Activated T-cell treated with anti-CD3 and anti-CD28 coated beads, Interleukin-2, amount 50 U/mL, for 24 hours (primary cell): Measurements from ENCODE around the gene WBP2.
A peak's percentile ranks its signal among the peaks of the same experiment; 100 is the strongest.

Source experiments
- DNase-seq: peaks from one replicate; pipeline ENCODE4 v3.0.0-alpha.2; 2020
- H3K27ac Mint-ChIP-seq: 2 replicates; pipeline ENCODE4 v1.8.0; 2020; ENCODE audit warnings: mild to moderate bottlenecking, mixed read lengths
- H3K27me3 Mint-ChIP-seq: 2 replicates; pipeline ENCODE4 v1.8.0; 2020; ENCODE audit warnings: mixed read lengths
- H3K36me3 Mint-ChIP-seq: 2 replicates; pipeline ENCODE4 v1.8.0; 2020; ENCODE audit warnings: low read depth, mixed read lengths
- H3K4me1 Mint-ChIP-seq: 2 replicates; pipeline ENCODE4 v1.8.0; 2020; ENCODE audit warnings: low read depth, mixed read lengths
- H3K4me3 Mint-ChIP-seq: 2 replicates; pipeline ENCODE4 v1.8.0; 2020; ENCODE audit warnings: mild to moderate bottlenecking, moderate library complexity, mixed read lengths
- H3K9me3 Mint-ChIP-seq: 2 replicates; pipeline ENCODE4 v1.8.0; 2020; ENCODE audit warnings: mixed read lengths

Gene WBP2

DNA sequence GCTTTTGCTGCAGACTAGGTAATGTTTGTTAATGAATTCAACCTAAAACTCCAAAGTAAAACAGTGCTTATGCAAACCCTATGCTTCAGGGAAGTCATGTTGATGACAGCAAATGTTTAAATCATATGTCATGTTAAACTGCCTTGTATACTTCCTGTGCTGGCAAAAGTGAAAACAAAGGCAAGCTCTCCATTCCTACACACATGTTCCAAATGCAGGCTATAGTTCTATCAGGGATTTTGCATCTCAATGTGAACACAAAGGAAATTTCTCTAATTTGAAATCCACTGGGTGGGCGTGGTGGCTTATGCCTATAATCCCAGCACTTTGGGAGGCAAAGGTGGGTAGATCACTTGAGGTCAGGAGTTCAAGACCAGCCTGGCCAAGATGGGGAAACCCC is 51.3 kb downstream of the WBP2 start:
- Mint-ChIP-seq H3K4me3 (no peak overlapping the region), H3K9me3 (no peaks in the 10 kb centered on the region), H3K4me1 (peaks cover 17% of the 10 kb centered on the region), H3K27me3 (no peaks in the 10 kb centered on the region), H3K36me3 (peaks cover 23% of the 10 kb centered on the region), H3K27ac (peak overlapping the region; percentile 65)
- no peak for DNase-seq

DNA sequence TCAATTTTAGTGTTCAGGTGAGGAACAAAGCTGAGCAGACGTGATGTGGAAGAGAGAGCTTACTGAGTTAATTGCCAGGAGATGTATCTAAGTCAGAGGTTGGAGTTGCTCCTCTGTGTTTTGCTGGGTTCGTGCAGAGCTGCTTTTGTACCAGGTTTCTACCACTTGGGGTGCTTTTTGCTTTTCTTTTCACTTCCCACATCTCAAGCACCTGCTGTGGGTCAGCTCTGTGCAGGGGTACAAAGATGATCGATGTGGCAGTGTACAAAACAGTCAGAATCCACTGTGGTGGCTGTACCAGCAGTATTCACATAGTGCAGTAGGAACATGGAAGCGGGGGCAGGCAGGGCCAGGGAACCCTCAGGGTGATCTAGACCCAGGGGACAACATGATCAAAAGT is 55.7 kb downstream of the WBP2 start:
- H3K9me3 Mint-ChIP-seq: no peaks in the 10 kb centered on the region
- H3K27me3 Mint-ChIP-seq: no peaks in the 10 kb centered on the region
- H3K27ac Mint-ChIP-seq: no peak overlapping the region
- H3K4me3 Mint-ChIP-seq: no peak overlapping the region
- peaks cover 57% of the 10 kb centered on the region for H3K36me3 Mint-ChIP-seq
- H3K4me1 Mint-ChIP-seq: peaks cover 19% of the 10 kb centered on the region
- DNase-seq: no peak

DNA sequence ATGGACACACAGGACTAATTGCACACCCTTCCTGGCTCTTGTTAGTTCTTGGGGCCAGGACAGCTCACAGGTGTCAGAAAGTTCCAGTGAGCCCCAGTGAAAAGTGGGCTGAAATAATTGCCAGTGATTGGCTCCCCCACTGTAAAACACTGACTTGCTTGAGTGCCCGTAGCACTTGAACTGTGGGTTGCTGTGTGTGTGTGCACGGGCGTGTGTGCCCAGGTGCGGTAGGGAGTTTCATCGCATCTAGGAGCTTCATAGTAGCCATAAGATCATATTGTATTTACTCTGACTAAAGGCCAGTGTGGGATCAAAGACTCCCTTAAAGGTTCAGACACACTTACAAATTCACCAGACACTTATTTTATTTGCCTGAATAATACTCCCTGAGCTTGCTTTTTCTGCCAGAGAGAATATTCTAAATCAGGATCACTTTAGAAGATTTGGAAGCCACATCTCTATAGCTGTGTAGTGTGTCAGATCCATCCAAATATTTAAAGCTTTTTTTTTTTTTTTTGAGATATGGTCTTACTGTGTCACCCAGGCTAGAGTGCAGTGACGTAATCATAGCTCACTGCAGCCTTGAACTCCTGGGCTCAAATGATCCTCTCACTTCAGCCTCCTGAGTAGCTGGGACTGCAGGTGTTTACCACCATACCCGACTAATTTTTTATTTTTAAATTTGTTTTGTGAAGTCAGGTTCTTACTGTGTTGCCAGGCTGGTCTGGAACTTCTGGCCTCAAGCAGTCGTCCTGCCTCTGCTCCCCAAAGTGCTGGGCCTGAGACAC is 59.1 kb downstream of the WBP2 start:
- no peak overlapping the region for H3K4me3 Mint-ChIP-seq
- no peak overlapping the region for H3K27ac Mint-ChIP-seq

More for the DNA sequence above, 59.1 kb downstream of the WBP2 start:
- no peaks in the 10 kb centered on the region for H3K9me3 Mint-ChIP-seq
- peaks cover 30% of the 10 kb centered on the region for H3K4me1 Mint-ChIP-seq
- H3K27me3 Mint-ChIP-seq: no peaks in the 10 kb centered on the region
- no peak for DNase-seq
- H3K36me3 Mint-ChIP-seq: peaks cover 71% of the 10 kb centered on the region
